Endothelial cell of umbilical vein (primary cell): ENCODE data around the gene FHIT. TPM values are rescaled to one million over a fixed set of nuclear protein-coding genes. Genes with fewer than 3 reads are reported as not detected.

Experiments used
- BruUV-seq: library from RNA; stranded (reverse); fragments of 400-500 nt; replicated peaks from 2 replicates; lab custom pipeline; 2021; lab: Mats Ljungman, UMichigan
- CTCF ChIA-PET: fragments of 300-600, 350-600 bp; sonication (Branson Sonifier 250); formaldehyde crosslinking; loops from one replicate; lab custom pipeline; 2021; ENCODE audit warnings: antibody characterized with exemption, inconsistent platforms; lab: Charles Lee
- POLR2A ChIA-PET: fragments of 300-600, 350-600 bp; sonication (Branson Sonifier 250); formaldehyde crosslinking; loops from one replicate; lab custom pipeline; 2021; ENCODE audit warnings: antibody characterized with exemption, inconsistent platforms; lab: Charles Lee
- DNase-seq: peaks from one replicate; pipeline ENCODE4 v3.0.0-alpha.2; 2011; ENCODE audit warnings: low read depth, low spot score
- FAIRE-seq: peaks from 2 replicates; lab custom pipeline; 2011; peaks lifted over from hg19 to GRCh38; lab: Jason Lieb, UNC
- H2AFZ ChIP-seq: 2 replicates; pipeline ENCODE4 v1.6.0; 2012; ENCODE audit warnings: low read depth, low read length, control low read depth, inconsistent platforms
- H3K27ac ChIP-seq: 2 replicates; pipeline ENCODE4 v1.5.1; 2011; ENCODE audit warnings: low read depth, mild to moderate bottlenecking, control low read depth, low read length, moderate library complexity; ENCODE audit not compliant: insufficient read depth
- H3K27me3 ChIP-seq, 2 experiments: 2 replicates each; pipeline versions ENCODE4 v1.6.0 to v1.6.1; 2011; ENCODE audit warnings: low read length in 2 of 2, mixed read lengths in 1 of 2; ENCODE audit not compliant: control insufficient read depth in 2 of 2, insufficient read depth in 2 of 2
- H3K36me3 ChIP-seq, 2 experiments: 2 replicates in 1 of 2; 3 replicates in 1 of 2; pipeline ENCODE4 v1.5.1; 2011; ENCODE audit warnings: low read length in 2 of 2, mild to moderate bottlenecking in 1 of 2, moderate library complexity in 1 of 2; ENCODE audit not compliant: control insufficient read depth in 2 of 2, insufficient read depth in 2 of 2; ENCODE audit errors: extremely low read depth in 1 of 2
- H3K4me1 ChIP-seq: 3 replicates; pipeline ENCODE4 v1.5.1; 2011; ENCODE audit warnings: mild to moderate bottlenecking, low read length; ENCODE audit not compliant: control insufficient read depth, insufficient read depth; ENCODE audit errors: extremely low read depth
- H3K4me2 ChIP-seq: 2 replicates; pipeline ENCODE4 v1.6.1; 2011; ENCODE audit warnings: low read length, control low read depth, mixed read lengths; ENCODE audit not compliant: insufficient read depth
- H3K4me3 ChIP-seq, 3 experiments: fragments of 200-600 bp in 1 of 3; sonication (generic), shearing (Covaris generic) in 1 of 3; replicated peaks in 1 of 3; 2 replicates each; pipeline ENCODE4 v1.5.1; 2011 to 2016; ENCODE audit warnings: control low read depth in 3 of 3, low read length in 3 of 3, mild to moderate bottlenecking in 2 of 3, inconsistent platforms in 1 of 3, low read depth in 1 of 3, moderate library complexity in 1 of 3; ENCODE audit not compliant: insufficient read depth in 1 of 3
- H3K79me2 ChIP-seq: 2 replicates; pipeline ENCODE4 v1.6.0; 2012; ENCODE audit warnings: low read length, inconsistent platforms; ENCODE audit not compliant: control insufficient read depth, insufficient read depth
- H3K9ac ChIP-seq: replicated peaks from 2 replicates; pipeline ENCODE3; 2011; ENCODE audit warnings: low read length, control low read depth; ENCODE audit not compliant: insufficient read depth; ENCODE audit errors: extremely low read depth
- H3K9me1 ChIP-seq: replicated peaks from 3 replicates; pipeline ENCODE4 v1.6.0; 2011; ENCODE audit warnings: mild to moderate bottlenecking, low read length; ENCODE audit not compliant: control insufficient read depth, insufficient read depth; ENCODE audit errors: extremely low read depth
- H3K9me3 ChIP-seq: replicated peaks from 2 replicates; pipeline ENCODE4 v1.5.1; 2012; ENCODE audit warnings: low read length, inconsistent platforms; ENCODE audit not compliant: control insufficient read depth, insufficient read depth
- H4K20me1 ChIP-seq: replicated peaks from 2 replicates; pipeline ENCODE3; 2011; ENCODE audit warnings: mild to moderate bottlenecking, low read length; ENCODE audit not compliant: control insufficient read depth, insufficient read depth; ENCODE audit errors: extremely low read depth
- EZH2 ChIP-seq: IDR thresholded peaks from 2 replicates; pipeline ENCODE4 v1.6.1; 2012; ENCODE audit warnings: borderline replicate concordance, low read depth, mild to moderate bottlenecking, moderate library complexity, low read length, inconsistent platforms; ENCODE audit not compliant: severe bottlenecking
- FOS ChIP-seq: IDR thresholded peaks from 2 replicates; pipeline ENCODE4 v1.6.1; 2011; ENCODE audit warnings: mild to moderate bottlenecking, low read length, moderate library complexity, borderline replicate concordance; ENCODE audit not compliant: insufficient read depth
- GATA2 ChIP-seq: IDR thresholded peaks from 2 replicates; pipeline ENCODE4 v1.7.0; 2011; ENCODE audit warnings: low read depth, mild to moderate bottlenecking, moderate library complexity, mixed read lengths, low read length; ENCODE audit not compliant: insufficient read length, insufficient read depth
- JUN ChIP-seq: IDR thresholded peaks from 2 replicates; pipeline ENCODE4 v1.6.1; 2011; ENCODE audit warnings: borderline replicate concordance, low read depth; ENCODE audit not compliant: insufficient read length, insufficient read depth
- MYC ChIP-seq: IDR thresholded peaks from one replicate; pipeline ENCODE4 v1.6.1; 2011; ENCODE audit warnings: mild to moderate bottlenecking, low read depth, low read length
- POLR2A ChIP-seq: IDR thresholded peaks from 2 replicates; pipeline ENCODE4 v1.6.1; 2012; ENCODE audit warnings: low read depth, mild to moderate bottlenecking, control low read depth, low read length
- POLR2AphosphoS5 ChIP-seq: IDR thresholded peaks from 2 replicates; pipeline ENCODE4 v1.6.1; 2012; ENCODE audit warnings: low read depth, mild to moderate bottlenecking, control low read depth, low read length, moderate library complexity; ENCODE audit not compliant: insufficient read depth
- dilution Hi-C: fragments of 300-500 bp; cut with MboI; formaldehyde crosslinking; loops from one replicate; pipeline ENCODE4 v1.15.0; 2019; ENCODE audit warnings: low sequenced_read_pairs; ENCODE audit not compliant: extremely low pct_ligation_motif_present
- intact Hi-C: fragments of 100-400 bp; cut with micrococcal nuclease; formaldehyde crosslinking; loops from one replicate; pipeline ENCODE4 v1.10.0; 2022
- polyA plus RNA-seq, 4 experiments: library from polyadenylated mRNA; depleted of rRNA in 3 of 4; stranded (reverse) in 3 of 4; unstranded in 1 of 4; fragments of >200 nt; gene quantifications; 2 replicates each; pipeline versions ENCODE4 v1.2.1 to v1.2.3, GENCODE V29; 2011 to 2012; ENCODE audit warnings: missing spikeins in 1 of 4
- total RNA-seq: library from RNA; stranded (reverse); gene quantifications from 2 replicates; pipeline ENCODE4 v1.2.3, GENCODE V29; 2021
- TF ChIP-seq, protein P1 (sequence below): IDR thresholded peaks from 2 replicates; pipeline ENCODE4 v1.6.1; 2011; ENCODE audit not compliant: insufficient read depth, insufficient read length
- TF ChIP-seq, protein P2 (sequence below), 2 donors: IDR thresholded peaks; 1 replicate in 1 of 2; 2 replicates in 1 of 2; pipeline ENCODE4 v1.5.1; 2011; ENCODE audit warnings: low read length in 2 of 2, mild to moderate bottlenecking in 2 of 2, moderate library complexity in 2 of 2, control low read depth in 1 of 2, inconsistent platforms in 1 of 2, low read depth in 1 of 2; ENCODE audit not compliant: insufficient read depth in 1 of 2; ENCODE audit errors: extremely low read depth in 1 of 2

The FHIT gene
- total and polyA plus RNA-seq, 2 donors (not counting 3 experiments of a cell fraction or from before 2014, with no cell fraction given), result 0.47 to 2.2 TPM

DNA sequence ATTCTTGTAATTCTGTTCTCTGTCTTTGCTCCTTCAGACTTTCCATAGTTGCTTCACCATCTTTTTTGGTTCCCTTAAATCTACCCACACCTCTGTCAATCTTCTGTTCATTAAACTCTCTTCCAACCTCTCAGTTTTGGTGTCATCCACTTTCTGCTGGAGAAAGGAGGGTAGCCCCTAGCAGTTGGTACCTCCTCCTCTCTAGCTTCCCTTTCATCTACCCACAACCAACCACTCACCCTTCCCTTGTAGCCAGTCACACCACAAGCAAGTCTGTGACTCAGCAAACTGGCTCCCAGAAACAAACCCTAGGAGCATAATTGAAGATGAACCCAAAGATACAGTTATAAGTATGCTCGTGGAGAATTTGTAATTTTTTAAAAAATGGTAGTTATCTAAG, 318.6 kb downstream of the FHIT start:
- dilution Hi-C loops, result no loop called here
- no peak for DNase-seq
- no peaks in the 10 kb centered on the region for H3K27me3 ChIP-seq
- no peaks in the 10 kb centered on the region for H3K79me2 ChIP-seq
- H3K4me3 ChIP-seq, result no peak overlapping the region
- no peak overlapping the region for H3K9ac ChIP-seq
- no peaks in the 10 kb centered on the region for H3K4me1 ChIP-seq
- CTCF ChIA-PET, result no interaction called here
- TF ChIP-seq FOS (no peak), JUN (no peak), MYC (no peak), POLR2A (no peak), EZH2 (no peak), POLR2AphosphoS5 (no peak), GATA2 (no peak)
- TF ChIP-seq, protein P1, sequence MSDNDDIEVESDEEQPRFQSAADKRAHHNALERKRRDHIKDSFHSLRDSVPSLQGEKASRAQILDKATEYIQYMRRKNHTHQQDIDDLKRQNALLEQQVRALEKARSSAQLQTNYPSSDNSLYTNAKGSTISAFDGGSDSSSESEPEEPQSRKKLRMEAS, result no peak
- TF ChIP-seq, protein P2, sequence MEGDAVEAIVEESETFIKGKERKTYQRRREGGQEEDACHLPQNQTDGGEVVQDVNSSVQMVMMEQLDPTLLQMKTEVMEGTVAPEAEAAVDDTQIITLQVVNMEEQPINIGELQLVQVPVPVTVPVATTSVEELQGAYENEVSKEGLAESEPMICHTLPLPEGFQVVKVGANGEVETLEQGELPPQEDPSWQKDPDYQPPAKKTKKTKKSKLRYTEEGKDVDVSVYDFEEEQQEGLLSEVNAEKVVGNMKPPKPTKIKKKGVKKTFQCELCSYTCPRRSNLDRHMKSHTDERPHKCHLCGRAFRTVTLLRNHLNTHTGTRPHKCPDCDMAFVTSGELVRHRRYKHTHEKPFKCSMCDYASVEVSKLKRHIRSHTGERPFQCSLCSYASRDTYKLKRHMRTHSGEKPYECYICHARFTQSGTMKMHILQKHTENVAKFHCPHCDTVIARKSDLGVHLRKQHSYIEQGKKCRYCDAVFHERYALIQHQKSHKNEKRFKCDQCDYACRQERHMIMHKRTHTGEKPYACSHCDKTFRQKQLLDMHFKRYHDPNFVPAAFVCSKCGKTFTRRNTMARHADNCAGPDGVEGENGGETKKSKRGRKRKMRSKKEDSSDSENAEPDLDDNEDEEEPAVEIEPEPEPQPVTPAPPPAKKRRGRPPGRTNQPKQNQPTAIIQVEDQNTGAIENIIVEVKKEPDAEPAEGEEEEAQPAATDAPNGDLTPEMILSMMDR (IDR thresholded peaks at IDR 0.05; ENCODE audit: extremely low read depth in 1 of 2, insufficient read depth in 1 of 2, low read depth in 1 of 2, low read length in 2 of 2), result no peak
- intact Hi-C loops, result no loop called here
- no peaks in the 10 kb centered on the region for H4K20me1 ChIP-seq
- H3K36me3 ChIP-seq, result no peaks in the 10 kb centered on the region
- no peak overlapping the region for H2AFZ ChIP-seq
- no TSS peak for BruUV-seq
- H3K4me2 ChIP-seq, result no peak overlapping the region
- H3K9me1 ChIP-seq, result no peaks in the 10 kb centered on the region
- no peak overlapping the region for H3K27ac ChIP-seq
- POLR2A ChIA-PET, result no interaction called here
- no peaks in the 10 kb centered on the region for H3K9me3 ChIP-seq
- FAIRE-seq, result no peak
